KMS-11 (cell line): Measurements from ENCODE around the gene GMCL2.

Experiments
- H2AFZ ChIP-seq: fragments of 200-600 bp; sonication (generic); 2 replicates; pipeline ENCODE4 v1.6.1; 2016; ENCODE audit warnings: antibody characterized with exemption, mixed run types, low read depth
- H3K27ac ChIP-seq: fragments of 200-600 bp; sonication (generic); 2 replicates; pipeline ENCODE4 v1.6.1; 2016; ENCODE audit warnings: mild to moderate bottlenecking, mixed run types
- H3K27me3 ChIP-seq: fragments of 200-600 bp; sonication (generic); 2 replicates; pipeline ENCODE4 v1.6.1; 2017; ENCODE audit warnings: mild to moderate bottlenecking, low read depth, mixed run types, moderate library complexity; ENCODE audit not compliant: insufficient read depth
- H3K36me3 ChIP-seq: fragments of 200-600 bp; sonication (generic); 2 replicates; pipeline ENCODE4 v1.6.1; 2017; ENCODE audit warnings: mild to moderate bottlenecking, mixed run types; ENCODE audit not compliant: insufficient read depth
- H3K4me1 ChIP-seq: fragments of 200-600 bp; sonication (generic); 2 replicates; pipeline ENCODE4 v1.6.1; 2016; ENCODE audit warnings: mild to moderate bottlenecking, low read depth, mixed run types; ENCODE audit not compliant: poor library complexity, severe bottlenecking
- H3K4me2 ChIP-seq: fragments of 200-600 bp; sonication (generic); 2 replicates; pipeline ENCODE4 v1.7.0; 2016; ENCODE audit warnings: mild to moderate bottlenecking, mixed run types
- H3K4me3 ChIP-seq: fragments of 200-600 bp; sonication (generic); IDR thresholded peaks from 2 replicates; pipeline ENCODE4 v1.6.1; 2017; ENCODE audit warnings: low read depth, low read length, mixed read lengths; ENCODE audit not compliant: insufficient read depth
- H3K79me2 ChIP-seq: fragments of 200-600 bp; sonication (generic); 2 replicates; pipeline ENCODE4 v1.6.1; 2016; ENCODE audit warnings: low read depth, mixed run types; ENCODE audit not compliant: insufficient read depth
- H3K9ac ChIP-seq: fragments of 200-600 bp; sonication (generic); 2 replicates; pipeline ENCODE4 v1.6.1; 2016; ENCODE audit warnings: mild to moderate bottlenecking, mixed run types
- H4K20me1 ChIP-seq: fragments of 200-600 bp; sonication (generic); 2 replicates; pipeline ENCODE4 v1.6.1; 2016; ENCODE audit warnings: mild to moderate bottlenecking, mixed run types; ENCODE audit not compliant: insufficient read depth
- TF ChIP-seq, protein P1 (sequence below): fragments of 200-600 bp; sonication (generic); conservative IDR thresholded peaks from 2 replicates; pipeline ENCODE4 v1.6.1; 2017; ENCODE audit warnings: low read depth, mild to moderate bottlenecking, antibody characterized with exemption, low read length, moderate library complexity, mixed read lengths

GMCL2 gene

DNA sequence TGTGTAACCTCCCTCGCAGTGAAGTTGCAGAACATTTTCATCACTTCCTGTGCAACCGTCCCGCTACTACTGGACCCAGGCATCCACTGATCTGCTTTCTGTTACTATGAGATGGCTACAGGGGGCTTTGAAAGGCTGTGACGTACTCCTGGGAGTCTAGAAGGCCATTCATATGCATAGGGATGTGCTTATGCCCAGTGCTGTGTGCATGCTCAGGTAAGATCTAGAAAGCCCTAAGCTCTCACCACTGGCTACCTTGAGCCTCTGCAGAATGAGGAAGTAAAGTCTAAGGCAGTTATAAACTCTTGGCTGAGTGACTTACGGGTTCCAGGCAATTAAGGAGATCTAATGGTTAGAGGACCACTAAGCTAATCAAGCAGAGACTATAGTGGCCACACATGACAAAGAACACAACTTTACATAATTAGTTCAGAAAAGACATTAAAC lies 28.9 kb upstream of the GMCL2 start:
- Histone ChIP-seq H4K20me1 (no peaks in the 10 kb centered on the region), H3K27ac (no peak overlapping the region), H3K4me2 (no peak overlapping the region), H3K79me2 (no peaks in the 10 kb centered on the region), H3K9ac (no peak overlapping the region), H3K27me3 (no peaks in the 10 kb centered on the region), H3K4me1 (no peaks in the 10 kb centered on the region), H3K4me3 (no peak overlapping the region), H3K36me3 (no peaks in the 10 kb centered on the region), H2AFZ (no peak overlapping the region)
- TF ChIP-seq, protein P1, sequence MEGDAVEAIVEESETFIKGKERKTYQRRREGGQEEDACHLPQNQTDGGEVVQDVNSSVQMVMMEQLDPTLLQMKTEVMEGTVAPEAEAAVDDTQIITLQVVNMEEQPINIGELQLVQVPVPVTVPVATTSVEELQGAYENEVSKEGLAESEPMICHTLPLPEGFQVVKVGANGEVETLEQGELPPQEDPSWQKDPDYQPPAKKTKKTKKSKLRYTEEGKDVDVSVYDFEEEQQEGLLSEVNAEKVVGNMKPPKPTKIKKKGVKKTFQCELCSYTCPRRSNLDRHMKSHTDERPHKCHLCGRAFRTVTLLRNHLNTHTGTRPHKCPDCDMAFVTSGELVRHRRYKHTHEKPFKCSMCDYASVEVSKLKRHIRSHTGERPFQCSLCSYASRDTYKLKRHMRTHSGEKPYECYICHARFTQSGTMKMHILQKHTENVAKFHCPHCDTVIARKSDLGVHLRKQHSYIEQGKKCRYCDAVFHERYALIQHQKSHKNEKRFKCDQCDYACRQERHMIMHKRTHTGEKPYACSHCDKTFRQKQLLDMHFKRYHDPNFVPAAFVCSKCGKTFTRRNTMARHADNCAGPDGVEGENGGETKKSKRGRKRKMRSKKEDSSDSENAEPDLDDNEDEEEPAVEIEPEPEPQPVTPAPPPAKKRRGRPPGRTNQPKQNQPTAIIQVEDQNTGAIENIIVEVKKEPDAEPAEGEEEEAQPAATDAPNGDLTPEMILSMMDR: no peak

DNA sequence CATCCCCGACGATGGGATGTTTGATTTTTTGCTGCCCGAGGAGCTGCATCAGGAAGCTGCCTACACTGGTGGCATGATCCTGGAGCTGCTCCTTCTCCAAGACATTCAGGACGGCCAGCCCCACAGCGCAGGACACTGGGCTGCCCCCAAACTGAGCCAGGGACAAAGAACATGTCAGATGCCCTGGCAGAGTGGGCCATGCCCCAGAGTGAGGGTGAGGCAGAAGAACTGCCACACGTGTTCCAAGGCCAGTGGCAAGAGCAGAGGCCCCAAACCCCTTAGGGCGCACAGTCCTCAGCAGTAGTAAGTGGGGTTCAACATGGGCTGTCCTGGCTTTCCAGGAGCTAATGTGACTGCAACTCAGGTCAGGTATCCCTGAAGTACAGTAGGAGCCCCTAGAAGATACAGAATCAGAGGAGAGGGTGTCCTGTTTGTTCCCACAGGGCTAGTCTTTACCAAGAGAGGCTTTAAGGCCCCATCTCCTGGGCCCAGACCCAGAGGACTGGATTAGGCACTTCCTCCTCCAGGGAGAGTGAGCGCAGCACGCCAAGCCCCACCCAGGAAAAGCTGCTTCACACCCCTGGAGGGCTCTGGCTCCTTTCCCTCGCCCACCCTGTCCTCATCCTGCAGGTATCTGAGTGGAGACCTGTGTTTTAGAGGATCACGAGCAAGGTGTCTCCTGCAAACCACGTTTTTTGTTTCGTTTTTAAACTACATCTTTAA lies 28.3 kb upstream of the GMCL2 start:
- Histone ChIP-seq H3K27me3 (no peaks in the 10 kb centered on the region), H4K20me1 (no peaks in the 10 kb centered on the region), H3K36me3 (no peaks in the 10 kb centered on the region), H3K79me2 (no peaks in the 10 kb centered on the region), H3K9ac (no peak overlapping the region), H3K4me3 (no peak overlapping the region), H3K27ac (no peak overlapping the region), H2AFZ (no peak overlapping the region), H3K4me2 (no peak overlapping the region), H3K4me1 (no peaks in the 10 kb centered on the region)
- TF ChIP-seq, protein P1: no peak

DNA sequence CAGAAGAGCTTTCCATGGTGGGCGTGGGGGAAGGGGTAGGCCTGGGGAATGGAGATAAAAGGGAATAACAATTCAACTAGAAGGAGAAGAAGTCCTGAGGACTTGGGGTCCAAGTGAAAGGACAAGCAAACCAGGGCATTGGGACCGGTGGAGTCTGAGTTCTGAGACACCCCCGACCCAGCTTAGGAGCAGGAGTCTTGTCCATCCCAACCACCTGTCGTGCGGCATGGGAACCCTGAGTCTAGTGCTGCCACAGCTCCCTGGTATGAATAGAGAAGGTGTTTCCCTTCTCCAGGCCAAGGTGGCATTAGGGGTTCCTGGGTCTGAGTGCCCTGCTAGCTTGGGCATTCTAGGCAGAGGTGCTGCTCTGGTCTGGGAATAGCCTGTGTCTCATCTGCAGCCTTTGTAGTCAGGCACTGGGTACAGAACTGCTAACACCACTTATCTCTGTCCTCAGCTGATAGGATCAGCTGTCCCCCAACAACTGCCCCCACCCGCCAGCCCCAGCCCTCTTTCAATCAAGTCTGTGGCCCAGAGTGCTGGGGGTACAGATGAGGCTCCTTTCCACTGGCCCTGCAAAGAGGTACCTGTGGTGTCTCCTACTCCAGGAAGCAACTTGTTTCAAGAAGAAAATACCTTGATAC lies 27.1 kb upstream of the GMCL2 start:
- TF ChIP-seq, protein P1: no peak
- Histone ChIP-seq H3K4me1 (no peaks in the 10 kb centered on the region), H3K27ac (no peak overlapping the region), H3K36me3 (peaks cover 6% of the 10 kb centered on the region; the same call in 1 of the 2 replicates), H3K27me3 (no peaks in the 10 kb centered on the region), H3K4me3 (no peak overlapping the region), H4K20me1 (no peaks in the 10 kb centered on the region), H3K79me2 (no peaks in the 10 kb centered on the region), H3K4me2 (no peak overlapping the region), H3K9ac (no peak overlapping the region), H2AFZ (no peak overlapping the region)

DNA sequence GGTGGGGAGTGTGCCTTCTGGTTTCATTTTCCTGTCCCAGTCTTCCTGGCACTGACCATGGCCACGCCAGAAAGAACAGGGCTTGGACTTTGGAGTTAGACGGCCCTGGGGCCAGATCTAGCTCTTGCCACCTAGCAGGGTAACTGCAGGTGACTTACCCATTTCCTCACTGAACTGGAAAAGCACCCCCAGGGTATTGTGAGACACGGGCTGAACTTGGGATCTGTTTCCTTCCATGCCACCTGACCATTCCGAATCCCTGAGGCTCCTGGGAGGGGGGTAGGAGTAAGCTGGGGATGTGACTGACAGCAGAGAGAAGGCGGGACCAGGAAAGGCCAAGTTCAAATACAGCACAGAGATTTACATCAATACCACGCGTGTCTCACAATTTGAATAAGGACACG lies 26.6 kb upstream of the GMCL2 start:
- 0 out of 2 replicates have a peak, but pooled peaks cover 2% of the 10 kb centered on the region for H4K20me1 ChIP-seq
- no peak overlapping the region for H3K9ac ChIP-seq

More for the DNA sequence above, 26.6 kb upstream of the GMCL2 start:
- Histone ChIP-seq H3K4me2 (no peak overlapping the region), H3K27me3 (no peaks in the 10 kb centered on the region), H3K4me3 (no peak overlapping the region), H3K4me1 (no peaks in the 10 kb centered on the region), H3K36me3 (peaks cover 9% of the 10 kb centered on the region; the same call in 1 of the 2 replicates), H2AFZ (no peak overlapping the region), H3K79me2 (peaks cover 5% of the 10 kb centered on the region; the same call in 1 of the 2 replicates), H3K27ac (no peak overlapping the region)
- TF ChIP-seq, protein P1: no peak
